Trophoblast cell (in vitro differentiated cells and primary cell): ENCODE measurements around the gene CLINT1.

Experiments
- DNase-seq, 2 donors: peaks; one replicate each; pipeline ENCODE4 v3.0.0-alpha.2; 2016
- H2AFZ ChIP-seq: 2 replicates; pipeline ENCODE4 v1.6.1; 2013; ENCODE audit warnings: low read length, moderate library complexity, mild to moderate bottlenecking; ENCODE audit not compliant: insufficient read depth, poor library complexity
- H2AK5ac ChIP-seq: 2 replicates; pipeline ENCODE4 v1.6.1; 2013; ENCODE audit warnings: mild to moderate bottlenecking, low read length
- H2BK120ac ChIP-seq: 2 replicates; pipeline ENCODE4 v1.6.1; 2013; ENCODE audit warnings: low read length, mild to moderate bottlenecking, moderate library complexity; ENCODE audit not compliant: insufficient read depth, poor library complexity
- H2BK12ac ChIP-seq: 2 replicates; pipeline ENCODE4 v1.6.1; 2013; ENCODE audit warnings: mild to moderate bottlenecking, low read length, moderate library complexity
- H2BK5ac ChIP-seq: 2 replicates; pipeline ENCODE4 v1.6.1; 2013; ENCODE audit warnings: low read length, low read depth, moderate library complexity, mild to moderate bottlenecking; ENCODE audit not compliant: poor library complexity
- H3K14ac ChIP-seq: 2 replicates; pipeline ENCODE4 v1.6.1; 2013; ENCODE audit warnings: mild to moderate bottlenecking, low read length
- H3K18ac ChIP-seq: 2 replicates; pipeline ENCODE4 v1.6.1; 2013; ENCODE audit warnings: mild to moderate bottlenecking, low read length
- H3K23ac ChIP-seq: 2 replicates; pipeline ENCODE4 v1.6.1; 2013; ENCODE audit warnings: low read length
- H3K27ac ChIP-seq: 2 replicates; pipeline ENCODE4 v1.5.1; 2013; ENCODE audit warnings: low read depth, mild to moderate bottlenecking, inconsistent platforms, low read length, moderate library complexity
- H3K27me3 ChIP-seq: 2 replicates; pipeline ENCODE4 v1.6.1; 2013; ENCODE audit warnings: inconsistent platforms, mild to moderate bottlenecking, low read length, moderate library complexity; ENCODE audit not compliant: insufficient read depth
- H3K36me3 ChIP-seq, 2 experiments: 1 replicate in 1 of 2; 2 replicates in 1 of 2; pipeline ENCODE4 v1.6.1; 2013; ENCODE audit warnings: low read length in 2 of 2, mild to moderate bottlenecking in 2 of 2, moderate library complexity in 1 of 2; ENCODE audit not compliant: insufficient read depth in 2 of 2, control insufficient read depth in 1 of 2
- H3K4ac ChIP-seq: 2 replicates; pipeline ENCODE4 v1.6.1; 2013; ENCODE audit warnings: low read depth, mild to moderate bottlenecking, low read length, moderate library complexity
- H3K4me1 ChIP-seq, 2 experiments: 1 replicate in 1 of 2; 2 replicates in 1 of 2; pipeline ENCODE4 v1.6.1; 2013; ENCODE audit warnings: low read length in 2 of 2, mild to moderate bottlenecking in 2 of 2, moderate library complexity in 1 of 2; ENCODE audit not compliant: insufficient read depth in 2 of 2, control insufficient read depth in 1 of 2
- H3K4me2 ChIP-seq: 2 replicates; pipeline ENCODE4 v1.6.1; 2013; ENCODE audit warnings: inconsistent platforms, mild to moderate bottlenecking, low read length, moderate library complexity
- H3K4me3 ChIP-seq: 2 replicates; pipeline ENCODE4 v1.5.1; 2013; ENCODE audit warnings: mild to moderate bottlenecking, low read depth, low read length, inconsistent platforms
- H3K79me1 ChIP-seq: one replicate; pipeline ENCODE4 v1.6.1; 2013; ENCODE audit warnings: low read length
- H3K79me2 ChIP-seq: 2 replicates; pipeline ENCODE4 v1.6.1; 2013; ENCODE audit warnings: low read length, mild to moderate bottlenecking; ENCODE audit not compliant: control insufficient read depth, insufficient read depth, poor library complexity
- H3K9ac ChIP-seq: 2 replicates; pipeline ENCODE4 v1.6.1; 2013; ENCODE audit warnings: mild to moderate bottlenecking, low read length
- H3K9me3 ChIP-seq: 2 replicates; pipeline ENCODE4 v1.6.1; 2013; ENCODE audit warnings: low read depth, mild to moderate bottlenecking, control low read depth, inconsistent platforms, low read length; ENCODE audit not compliant: insufficient read depth
- H4K12ac ChIP-seq: 2 replicates; pipeline ENCODE4 v1.6.1; 2013; ENCODE audit warnings: low read depth, mild to moderate bottlenecking, low read length, moderate library complexity
- H4K8ac ChIP-seq: 2 replicates; pipeline ENCODE4 v1.6.1; 2013; ENCODE audit warnings: low read depth, mild to moderate bottlenecking, low read length, moderate library complexity
- H4K91ac ChIP-seq: one replicate; pipeline ENCODE4 v1.6.1; 2013; ENCODE audit warnings: low read depth, mild to moderate bottlenecking, low read length, moderate library complexity
- WGBS: extraction: QIAGEN DNeasy Blood & Tissue Kit; methylation state at CpG from one replicate; pipeline ENCODE4 v1.1.7; 2013; ENCODE audit warnings: missing lambda C conversion rate; ENCODE audit not compliant: insufficient read length, insufficient coverage; ENCODE audit errors: extremely low coverage; 5-methylcytosine and 5-hydroxymethylcytosine counted together

The CLINT1 gene

GRCh38 chr5:157902449-157903116 is 43.6 kb upstream of the CLINT1 start:
- Histone ChIP-seq H2BK120ac (no peak overlapping the region), H3K79me1 (no peaks in the 10 kb centered on the region), H3K27me3 (no peaks in the 10 kb centered on the region), H3K18ac (no peak overlapping the region), H3K36me3 (no peaks in the 10 kb centered on the region), H4K8ac (no peak overlapping the region), H3K4me1 (no peaks in the 10 kb centered on the region), H3K79me2 (no peaks in the 10 kb centered on the region), H3K9ac (no peak overlapping the region), H2BK12ac (no peak overlapping the region), H3K4me2 (no peak overlapping the region), H3K9me3 (no peaks in the 10 kb centered on the region), H2AK5ac (no peak overlapping the region), H3K23ac (no peak overlapping the region), H3K4ac (no peak overlapping the region), H3K27ac (no peak overlapping the region), H3K14ac (no peak overlapping the region), H2BK5ac (no peak overlapping the region), H2AFZ (no peak overlapping the region), H3K4me3 (no peak overlapping the region), H4K91ac (no peak overlapping the region), H4K12ac (no peak overlapping the region)
- WGBS, result no CpG with 5 or more reads among the region's 9 CpGs
- DNase-seq, result peak in 1 of 2 donors; percentile 63

- H3K36me3 ChIP-seq, result no peaks in the 10 kb centered on the region
- no peak overlapping the region for H3K4me3 ChIP-seq
- no peak overlapping the region for H3K4me2 ChIP-seq
- no peak overlapping the region for H4K8ac ChIP-seq
- no peak overlapping the region for H2BK5ac ChIP-seq
- H3K27ac ChIP-seq, result no peak overlapping the region
- H3K18ac ChIP-seq, result no peak overlapping the region
- H3K9me3 ChIP-seq, result no peaks in the 10 kb centered on the region
- no peaks in the 10 kb centered on the region for H3K79me1 ChIP-seq
- no peak overlapping the region for H3K23ac ChIP-seq
- DNase-seq, result no peak
- no peaks in the 10 kb centered on the region for H3K4me1 ChIP-seq
- H3K4ac ChIP-seq, result no peak overlapping the region
- no peak overlapping the region for H2BK12ac ChIP-seq
- no peak overlapping the region for H3K9ac ChIP-seq
- no peak overlapping the region for H2AFZ ChIP-seq
- no CpG with 5 or more reads among the region's 4 CpGs for WGBS
- H4K91ac ChIP-seq, result no peak overlapping the region
- no peak overlapping the region for H2BK120ac ChIP-seq
- no peak overlapping the region for H4K12ac ChIP-seq
- H2AK5ac ChIP-seq, result no peak overlapping the region
- H3K14ac ChIP-seq, result no peak overlapping the region
- H3K27me3 ChIP-seq, result no peaks in the 10 kb centered on the region
- H3K79me2 ChIP-seq, result no peaks in the 10 kb centered on the region
Observed at GRCh38 chr5:157900644-157901043, 41.7 kb upstream of the CLINT1 start.

GRCh38 chr5:157893611-157894010 is 34.7 kb upstream of the CLINT1 start:
- H3K18ac ChIP-seq, result no peak overlapping the region
- H3K14ac ChIP-seq, result no peak overlapping the region
- H3K27ac ChIP-seq, result no peak overlapping the region
- H3K79me1 ChIP-seq, result no peaks in the 10 kb centered on the region
- no peaks in the 10 kb centered on the region for H3K79me2 ChIP-seq
- no peak overlapping the region for H4K12ac ChIP-seq
- no peak overlapping the region for H2AFZ ChIP-seq
- no peak overlapping the region for H3K4me3 ChIP-seq
- H3K4me1 ChIP-seq, result no peaks in the 10 kb centered on the region
- DNase-seq, result no peak
- no peak overlapping the region for H4K91ac ChIP-seq
- no peaks in the 10 kb centered on the region for H3K36me3 ChIP-seq
- no peak overlapping the region for H2BK120ac ChIP-seq
- H4K8ac ChIP-seq, result no peak overlapping the region
- no peak overlapping the region for H2BK12ac ChIP-seq
- H3K27me3 ChIP-seq, result no peaks in the 10 kb centered on the region
- no peak overlapping the region for H3K4me2 ChIP-seq
- H2BK5ac ChIP-seq, result no peak overlapping the region
- WGBS, result no CpG with 5 or more reads among the region's 4 CpGs
- H3K9me3 ChIP-seq, result no peaks in the 10 kb centered on the region
- no peak overlapping the region for H3K23ac ChIP-seq
- H3K9ac ChIP-seq, result no peak overlapping the region
- no peak overlapping the region for H3K4ac ChIP-seq
- H2AK5ac ChIP-seq, result no peak overlapping the region

GRCh38 chr5:157892974-157893373 is 34.0 kb upstream of the CLINT1 start:
- H3K23ac ChIP-seq, result no peak overlapping the region
- H3K9ac ChIP-seq, result no peak overlapping the region
- H2BK5ac ChIP-seq, result no peak overlapping the region
- no peak overlapping the region for H3K4me3 ChIP-seq
- no peak overlapping the region for H2BK120ac ChIP-seq
- H3K27me3 ChIP-seq, result no peaks in the 10 kb centered on the region
- no peaks in the 10 kb centered on the region for H3K9me3 ChIP-seq
- no peaks in the 10 kb centered on the region for H3K79me1 ChIP-seq
- no peak overlapping the region for H2AK5ac ChIP-seq
- peak; percentile 21 to 64 for DNase-seq
- no peak overlapping the region for H3K4ac ChIP-seq
- no peaks in the 10 kb centered on the region for H3K79me2 ChIP-seq
- H4K8ac ChIP-seq, result no peak overlapping the region
- no peak overlapping the region for H3K27ac ChIP-seq
- no peak overlapping the region for H2AFZ ChIP-seq
- no peak overlapping the region for H4K12ac ChIP-seq
- H3K36me3 ChIP-seq, result no peaks in the 10 kb centered on the region
- no peak overlapping the region for H3K18ac ChIP-seq
- no peak overlapping the region for H2BK12ac ChIP-seq
- WGBS, result no CpG with 5 or more reads among the region's 4 CpGs
- H4K91ac ChIP-seq, result no peak overlapping the region
- no peak overlapping the region for H3K4me2 ChIP-seq
- no peak overlapping the region for H3K14ac ChIP-seq
- H3K4me1 ChIP-seq, result no peaks in the 10 kb centered on the region
